Stimulated activated CD8-positive, alpha-beta memory T cell treated with anti-CD3 and anti-CD28 coated beads, Interleukin-4, amount 100 ng/mL, for 24 hours (primary cell): Measurements from ENCODE around the gene APOL2.
"Not testable (repeated sequence)": the region's sequence is repeated elsewhere in the genome, so short reads cannot be mapped to it uniquely, and the experiment has no call there.

Experiments used
- DNase-seq: peaks from one replicate; pipeline ENCODE4 v3.0.0-alpha.2; 2020; ENCODE audit warnings: low read depth

Gene APOL2

GRCh38 chr22:36221799-36222751, 17.3 kb downstream of the APOL2 start:
- DNase-seq: peak; percentile 32

- no peak for DNase-seq
Observed at GRCh38 chr22:36220451-36220921, 18.8 kb downstream of the APOL2 start.

- no peak for DNase-seq
Observed at GRCh38 chr22:36218648-36219193, 20.6 kb downstream of the APOL2 start.

- DNase-seq: no peak
Observed at GRCh38 chr22:36215981-36216380, 23.3 kb downstream of the APOL2 start.

GRCh38 chr22:36213586-36213985, 25.7 kb downstream of the APOL2 start:
- no peak for DNase-seq

GRCh38 chr22:36212901-36213300, 26.4 kb downstream of the APOL2 start:
- no peak for DNase-seq

GRCh38 chr22:36211237-36211861, 28.0 kb downstream of the APOL2 start:
- no peak for DNase-seq

- DNase-seq: no peak
Observed at GRCh38 chr22:36210224-36210623, 29.1 kb downstream of the APOL2 start.

GRCh38 chr22:36209488-36209908, 29.8 kb downstream of the APOL2 start:
- not testable (repeated sequence) for DNase-seq

GRCh38 chr22:36208914-36209313, 30.4 kb downstream of the APOL2 start:
- DNase-seq: no peak

GRCh38 chr22:36208162-36208765, 31.1 kb downstream of the APOL2 start:
- DNase-seq: no peak

- DNase-seq: no peak
Observed at GRCh38 chr22:36206255-36206654, 33.1 kb downstream of the APOL2 start.

- DNase-seq: not testable (repeated sequence)
Observed at GRCh38 chr22:36205573-36205972, 33.8 kb downstream of the APOL2 start.

GRCh38 chr22:36204632-36205015, 34.7 kb downstream of the APOL2 start:
- no peak for DNase-seq

- no peak for DNase-seq
Observed at GRCh38 chr22:36204001-36204631, 35.2 kb downstream of the APOL2 start.

- DNase-seq: not testable (repeated sequence)
Observed at GRCh38 chr22:36203441-36203840, 35.9 kb downstream of the APOL2 start.

GRCh38 chr22:36202906-36203305, 36.4 kb downstream of the APOL2 start:
- not testable (repeated sequence) for DNase-seq

GRCh38 chr22:36201630-36202319, 37.6 kb downstream of the APOL2 start, which contains the start of gene APOL4:
Gene APOL4, minus strand, starts transcription at chr22:36201809. Its CDS starts 75 bp downstream, at chr22:36201734.
- no peak for DNase-seq

GRCh38 chr22:36201025-36201424, 38.3 kb downstream of the APOL2 start:
- not testable (repeated sequence) for DNase-seq

- DNase-seq: no peak
Observed at GRCh38 chr22:36199001-36199551, 40.3 kb downstream of the APOL2 start.

- DNase-seq: no peak
Observed at GRCh38 chr22:36198536-36198935, 40.8 kb downstream of the APOL2 start.
